IPS-15b (cell line): ENCODE data around the gene SLCO4C1.
"Not testable (repeated sequence)": the region's sequence is repeated elsewhere in the genome, so short reads cannot be mapped to it uniquely, and the experiment has no call there.

Experiments used
- H3K27me3 ChIP-seq: one replicate; pipeline ENCODE4 v1.6.1; 2013; ENCODE audit warnings: low read length; ENCODE audit not compliant: control insufficient read depth, insufficient read depth
- H3K36me3 ChIP-seq: one replicate; pipeline ENCODE4 v1.6.1; 2013; ENCODE audit warnings: low read length; ENCODE audit not compliant: control insufficient read depth, insufficient read depth
- H3K4me1 ChIP-seq: one replicate; pipeline ENCODE4 v1.6.1; 2013; ENCODE audit warnings: mild to moderate bottlenecking, low read length; ENCODE audit not compliant: control insufficient read depth, insufficient read depth
- H3K4me3 ChIP-seq: one replicate; pipeline ENCODE4 v1.5.1; 2013; ENCODE audit warnings: low read depth, low read length
- H3K9ac ChIP-seq: one replicate; pipeline ENCODE4 v1.6.1; 2013; ENCODE audit warnings: low read depth, mild to moderate bottlenecking, low read length
- H3K9me3 ChIP-seq: one replicate; pipeline ENCODE4 v1.6.1; 2013; ENCODE audit warnings: mild to moderate bottlenecking, low read length; ENCODE audit not compliant: control insufficient read depth, insufficient read depth

Gene SLCO4C1

DNA sequence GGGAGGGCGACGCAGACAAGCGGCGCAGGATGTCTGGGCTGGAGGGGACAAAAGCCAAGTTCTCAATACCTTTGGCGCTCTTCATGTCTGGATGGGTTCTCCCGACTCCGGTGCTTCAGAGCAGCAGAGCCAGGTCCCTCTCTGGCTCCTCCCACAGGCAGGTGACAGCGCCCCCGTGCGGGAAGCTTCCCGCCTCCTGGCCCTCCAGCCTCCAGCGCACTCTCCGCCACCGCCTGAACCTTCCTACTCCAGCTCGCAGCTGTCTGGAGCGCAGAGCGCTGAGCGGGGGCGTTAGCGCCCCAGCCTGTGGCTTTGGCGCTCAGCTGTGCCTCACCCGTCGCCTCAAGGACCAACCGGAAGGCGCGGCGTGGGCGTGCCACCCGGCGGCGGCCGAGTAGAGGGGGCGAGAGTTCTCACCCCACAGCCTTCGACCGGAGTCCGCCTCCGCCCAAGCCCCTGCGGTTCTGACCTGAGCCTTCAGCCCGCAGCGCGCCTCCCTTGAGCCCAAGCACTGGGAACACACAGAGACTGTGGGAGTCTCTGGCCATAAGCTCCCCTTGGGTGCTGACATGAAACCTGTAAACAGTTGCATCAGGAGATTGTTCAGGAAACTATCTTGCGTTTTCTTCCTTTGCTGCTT lies at the start of gene SLCO4C1:
Gene SLCO4C1, minus strand, starts transcription at position 107 of the 640 bp plus-strand sequence. Its CDS starts 22 bp downstream, at position 85.
- H3K4me1 ChIP-seq = peaks cover 7% of the 10 kb centered on the region
- peak within 1 kb of the TSS; percentile 94 for H3K4me3 ChIP-seq
- no peaks in the 10 kb centered on the region for H3K36me3 ChIP-seq
- H3K27me3 ChIP-seq = peaks cover 2% of the 10 kb centered on the region
- no peaks in the 10 kb centered on the region for H3K9me3 ChIP-seq
- H3K9ac ChIP-seq = peak within 1 kb of the TSS; percentile 56

DNA sequence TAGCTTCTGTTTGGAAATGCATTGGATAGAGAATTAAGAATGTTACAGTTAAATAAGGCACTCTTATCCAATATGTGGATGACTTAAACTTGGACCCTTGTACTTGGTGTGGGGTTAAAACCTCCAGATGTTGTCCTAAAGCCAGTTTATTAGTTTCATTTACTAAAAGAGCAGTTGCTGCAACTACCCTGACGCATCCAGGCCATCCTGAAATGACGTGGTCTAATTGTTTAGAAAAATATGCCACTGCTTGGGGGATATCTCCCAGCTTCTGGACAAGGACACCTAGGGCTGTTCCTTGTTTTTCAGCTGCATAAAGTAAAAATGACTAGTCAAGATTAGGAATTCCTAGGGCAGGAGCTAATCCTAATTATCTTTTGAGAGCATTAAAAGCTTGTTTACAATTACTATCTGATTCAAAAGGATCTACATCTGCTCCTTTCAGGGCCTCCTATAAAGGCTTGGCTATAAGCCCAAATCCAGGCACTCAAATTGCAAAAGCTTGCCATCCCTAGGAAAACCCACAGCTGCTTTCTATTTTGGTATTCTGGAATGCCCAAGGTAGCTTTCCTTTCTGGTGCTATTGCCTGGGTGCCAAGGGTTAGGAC lies 45.7 kb upstream of the SLCO4C1 start:
- H3K9ac ChIP-seq = no peak overlapping the region
- no peaks in the 10 kb centered on the region for H3K4me1 ChIP-seq
- peaks cover 25% of the 10 kb centered on the region for H3K27me3 ChIP-seq
- H3K9me3 ChIP-seq = no peaks in the 10 kb centered on the region
- no peak overlapping the region for H3K4me3 ChIP-seq
- H3K36me3 ChIP-seq = no peaks in the 10 kb centered on the region

DNA sequence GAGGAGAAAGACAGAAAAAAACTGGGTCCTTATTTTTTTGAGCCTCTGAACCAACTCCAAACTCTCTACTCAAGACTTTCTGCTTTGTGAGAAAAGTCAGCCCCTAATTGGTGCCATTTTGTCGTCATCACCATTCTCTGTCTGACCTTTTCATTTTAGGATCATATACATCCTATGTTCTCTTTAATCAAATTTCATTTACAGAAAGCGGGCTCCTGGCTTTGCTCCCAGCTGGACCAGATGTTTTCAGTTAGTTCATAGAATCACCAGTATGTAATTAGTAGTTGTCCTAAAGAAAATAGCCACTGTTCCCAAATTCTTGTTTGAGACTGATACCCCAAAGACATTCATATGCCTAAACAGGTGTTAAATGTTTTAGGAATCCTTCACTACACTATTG lies 28.6 kb upstream of the SLCO4C1 start:
- Histone ChIP-seq H3K27me3 (no peaks in the 10 kb centered on the region), H3K9ac (no peak overlapping the region), H3K36me3 (no peaks in the 10 kb centered on the region), H3K4me1 (no peaks in the 10 kb centered on the region), H3K9me3 (no peaks in the 10 kb centered on the region), H3K4me3 (no peak overlapping the region)

DNA sequence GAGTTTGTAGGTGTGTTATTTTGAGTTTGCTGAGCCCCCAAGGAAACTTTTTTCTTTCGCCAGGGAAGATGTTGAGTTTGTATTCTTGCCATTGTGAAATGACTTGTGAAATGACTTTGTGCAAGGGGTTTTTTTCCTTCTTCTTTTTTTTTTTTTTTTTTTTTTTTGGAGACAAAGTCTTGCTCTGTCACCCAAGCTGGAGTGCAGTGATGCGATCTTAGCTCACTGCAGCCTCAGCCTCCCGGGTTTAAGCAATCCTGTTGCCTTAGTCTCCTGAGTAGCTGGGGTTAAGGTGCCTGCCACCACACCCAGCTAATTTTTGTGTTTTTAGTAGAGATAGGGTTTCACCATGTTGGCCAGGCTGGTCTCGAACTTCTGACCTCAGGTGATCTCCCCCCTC lies 22.7 kb upstream of the SLCO4C1 start:
- not testable (repeated sequence) for H3K9ac ChIP-seq, H3K4me3 ChIP-seq, H3K36me3 ChIP-seq, H3K9me3 ChIP-seq, H3K4me1 ChIP-seq, H3K27me3 ChIP-seq

GRCh38 chr5:102314328-102314727 lies 18.2 kb upstream of the SLCO4C1 start:
- no peak overlapping the region for H3K9ac ChIP-seq
- no peak overlapping the region for H3K4me3 ChIP-seq

DNA sequence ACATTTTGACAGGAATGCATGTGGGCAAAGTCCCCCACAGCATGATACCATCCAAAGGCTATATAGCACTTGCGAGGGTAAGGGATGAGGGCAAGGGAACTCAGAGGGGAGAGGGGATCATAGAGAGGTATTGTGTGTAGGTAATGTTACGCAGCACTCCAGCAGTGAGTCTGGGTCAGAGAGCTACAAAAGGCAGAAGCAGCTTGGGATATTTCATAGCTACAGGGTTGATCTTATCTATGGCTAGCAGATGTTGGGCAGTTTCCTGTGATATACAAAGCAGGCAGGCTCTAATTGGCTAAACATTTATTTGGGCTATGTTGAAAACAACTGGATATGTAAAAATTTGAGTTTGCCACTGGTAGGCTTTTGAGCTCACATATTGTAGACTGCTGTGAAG lies 17.8 kb upstream of the SLCO4C1 start:
- Histone ChIP-seq H3K4me1 (no peaks in the 10 kb centered on the region), H3K4me3 (no peak overlapping the region), H3K27me3 (no peaks in the 10 kb centered on the region), H3K9ac (no peak overlapping the region), H3K36me3 (no peaks in the 10 kb centered on the region), H3K9me3 (no peaks in the 10 kb centered on the region)

More at GRCh38 chr5:102314328-102314727, 18.2 kb upstream of the SLCO4C1 start:
- no peaks in the 10 kb centered on the region for H3K9me3 ChIP-seq
- no peaks in the 10 kb centered on the region for H3K36me3 ChIP-seq
- H3K27me3 ChIP-seq = no peaks in the 10 kb centered on the region
- H3K4me1 ChIP-seq = no peaks in the 10 kb centered on the region

DNA sequence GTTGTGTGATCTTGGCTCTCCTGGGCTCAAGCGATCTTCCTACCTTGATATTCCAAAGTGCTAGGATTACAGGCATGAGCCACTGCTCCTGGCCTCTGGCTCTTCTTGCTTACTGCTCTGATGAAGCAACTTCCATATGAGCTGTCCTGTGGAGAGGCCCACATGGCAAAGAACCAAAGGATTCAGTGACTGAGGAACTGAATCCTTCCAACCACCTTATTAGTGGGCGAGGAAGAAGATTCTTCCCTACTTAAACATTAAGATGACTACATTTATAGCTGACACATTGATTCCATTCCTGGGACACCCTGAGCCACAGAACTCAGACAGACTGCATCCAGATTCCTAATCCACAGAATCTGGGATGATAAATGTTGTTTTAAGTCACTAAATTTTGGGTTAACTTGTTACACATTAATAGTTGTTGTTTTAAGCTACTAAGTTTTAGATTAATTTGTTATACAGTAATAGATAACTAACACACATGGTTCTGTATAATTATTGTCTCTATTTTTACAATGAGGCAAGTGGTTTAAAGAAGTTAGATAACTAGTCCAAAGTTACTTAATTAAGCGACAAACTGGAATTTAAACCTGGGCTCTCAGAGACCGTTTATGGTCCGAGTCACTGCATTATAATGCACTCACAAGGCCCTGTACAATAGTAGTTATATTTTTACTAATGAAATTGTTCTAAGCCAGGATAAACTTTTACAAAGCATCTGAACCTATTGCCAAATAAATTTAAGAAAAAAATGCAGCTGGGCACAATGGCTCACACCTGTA lies 16.7 kb upstream of the SLCO4C1 start:
- H3K27me3 ChIP-seq = no peaks in the 10 kb centered on the region
- no peaks in the 10 kb centered on the region for H3K9me3 ChIP-seq
- no peaks in the 10 kb centered on the region for H3K4me1 ChIP-seq
- H3K36me3 ChIP-seq = no peaks in the 10 kb centered on the region
- no peak overlapping the region for H3K9ac ChIP-seq
- no peak overlapping the region for H3K4me3 ChIP-seq

DNA sequence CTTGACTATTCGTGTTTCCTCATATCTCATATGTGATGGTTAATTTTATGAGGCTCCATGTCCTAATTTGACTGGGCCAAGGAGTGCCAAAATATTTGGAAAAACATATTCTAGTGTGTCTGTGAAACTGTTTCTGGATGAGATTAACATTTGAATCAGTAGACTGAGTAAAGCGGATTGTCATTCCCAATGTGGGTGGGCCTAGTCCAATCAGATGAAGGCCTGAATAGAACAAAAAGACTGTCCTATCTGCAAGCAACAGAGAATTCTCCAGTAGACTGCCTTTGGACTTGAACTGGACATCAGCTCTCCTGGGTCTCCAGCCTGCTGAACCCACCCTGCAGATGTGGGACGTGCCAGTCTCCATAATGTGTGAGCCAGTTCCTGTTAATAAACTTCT lies 13.5 kb upstream of the SLCO4C1 start:
- H3K27me3 ChIP-seq = no peaks in the 10 kb centered on the region
- no peak overlapping the region for H3K9ac ChIP-seq
- H3K36me3 ChIP-seq = no peaks in the 10 kb centered on the region
- no peak overlapping the region for H3K4me3 ChIP-seq
- H3K4me1 ChIP-seq = no peaks in the 10 kb centered on the region
- H3K9me3 ChIP-seq = no peaks in the 10 kb centered on the region

GRCh38 chr5:102307232-102307631 lies 11.1 kb upstream of the SLCO4C1 start:
- Histone ChIP-seq H3K4me1 (no peaks in the 10 kb centered on the region), H3K9ac (no peak overlapping the region), H3K36me3 (no peaks in the 10 kb centered on the region), H3K27me3 (no peaks in the 10 kb centered on the region), H3K4me3 (no peak overlapping the region), H3K9me3 (peaks cover 3% of the 10 kb centered on the region)

- H3K36me3 ChIP-seq = no peaks in the 10 kb centered on the region
- H3K4me3 ChIP-seq = no peak overlapping the region
- no peak overlapping the region for H3K9ac ChIP-seq
- H3K4me1 ChIP-seq = no peaks in the 10 kb centered on the region
- H3K27me3 ChIP-seq = no peaks in the 10 kb centered on the region
- H3K9me3 ChIP-seq = peaks cover 3% of the 10 kb centered on the region
These were observed 10.0 kb upstream of the SLCO4C1 start for GRCh38 chr5:102306121-102306520.

- peaks cover 2% of the 10 kb centered on the region for H3K27me3 ChIP-seq
- peak overlapping the region; percentile 94 for H3K4me3 ChIP-seq
- H3K36me3 ChIP-seq = no peaks in the 10 kb centered on the region
- no peaks in the 10 kb centered on the region for H3K9me3 ChIP-seq
- H3K4me1 ChIP-seq = peaks cover 7% of the 10 kb centered on the region
- peak overlapping the region; percentile 56 for H3K9ac ChIP-seq
These were observed 428 bp downstream of the SLCO4C1 start for GRCh38 chr5:102295534-102296177.
